EL (cell line): Measurements from ENCODE around the gene MED4.
"Not testable (repeated sequence)": the region's sequence is repeated elsewhere in the genome, so short reads cannot be mapped to it uniquely, and the experiment has no call there.

ENCODE experiments used
- DNase-seq: peaks from one replicate; pipeline ENCODE4 v3.0.0-alpha.2; 2016

MED4 gene

GRCh38 chr13:48093588-48093987 is 1.3 kb downstream of the MED4 start:
- DNase-seq, result no peak

DNA sequence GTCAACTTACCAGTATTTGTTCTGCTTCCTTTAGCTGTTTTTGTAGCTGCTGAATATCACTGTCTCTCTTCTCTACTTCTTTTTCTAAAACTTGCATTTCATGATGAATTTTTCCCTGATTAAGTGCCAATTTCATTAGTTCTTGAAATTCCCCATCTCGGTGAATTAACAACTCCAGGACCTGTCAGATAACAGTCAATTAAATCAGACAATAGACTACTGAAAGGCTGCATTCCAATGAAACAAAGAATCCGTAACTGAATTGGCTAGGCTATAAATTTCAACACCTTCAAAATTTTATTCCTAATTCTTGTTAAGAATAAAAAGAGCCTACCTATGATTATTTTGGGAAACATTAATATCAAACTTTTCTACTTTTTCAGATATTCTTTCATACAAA is 8.6 kb downstream of the MED4 start:
- no peak for DNase-seq

GRCh38 chr13:48081739-48082138 is 13.2 kb downstream of the MED4 start:
- DNase-seq, result no peak

DNA sequence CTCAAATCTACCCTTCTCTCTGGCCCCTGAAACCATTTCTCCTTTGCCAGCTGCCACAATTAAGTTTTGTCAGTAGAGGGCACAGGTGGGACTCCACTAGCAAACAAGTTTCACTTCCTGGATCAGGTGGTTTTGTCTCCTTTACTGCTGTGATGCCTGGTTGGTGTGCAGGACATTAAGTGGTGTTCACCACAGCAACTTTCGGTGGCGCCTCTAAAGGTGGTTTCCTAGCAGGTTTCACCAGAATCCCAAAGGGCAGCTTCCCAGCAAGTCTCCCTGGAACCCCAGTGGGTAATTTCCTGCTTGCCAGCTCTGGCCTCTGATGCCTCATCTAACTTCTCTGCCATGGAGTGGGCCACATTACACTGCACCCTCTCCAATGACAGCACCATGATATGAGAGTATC is 16.6 kb downstream of the MED4 start:
- no peak for DNase-seq

DNA sequence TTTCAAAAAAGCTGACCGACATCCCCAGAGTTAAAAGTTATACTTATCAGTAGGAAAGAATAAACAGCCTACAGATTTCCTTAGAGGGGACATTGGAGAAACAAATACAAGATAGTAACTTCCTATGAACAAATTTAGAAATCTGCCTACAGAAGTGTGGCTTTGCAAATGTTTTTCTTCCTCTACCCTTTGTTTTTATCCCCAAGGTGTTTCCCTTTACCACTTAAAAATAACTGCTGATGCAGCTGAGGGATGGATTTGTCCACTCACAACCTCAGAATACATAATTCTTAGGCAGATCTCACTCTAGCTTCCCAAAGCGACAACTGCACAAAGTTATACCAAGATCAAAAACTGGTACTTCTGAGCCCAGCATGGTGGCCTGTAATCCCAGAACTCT is 20.9 kb downstream of the MED4 start:
- no peak for DNase-seq

DNA sequence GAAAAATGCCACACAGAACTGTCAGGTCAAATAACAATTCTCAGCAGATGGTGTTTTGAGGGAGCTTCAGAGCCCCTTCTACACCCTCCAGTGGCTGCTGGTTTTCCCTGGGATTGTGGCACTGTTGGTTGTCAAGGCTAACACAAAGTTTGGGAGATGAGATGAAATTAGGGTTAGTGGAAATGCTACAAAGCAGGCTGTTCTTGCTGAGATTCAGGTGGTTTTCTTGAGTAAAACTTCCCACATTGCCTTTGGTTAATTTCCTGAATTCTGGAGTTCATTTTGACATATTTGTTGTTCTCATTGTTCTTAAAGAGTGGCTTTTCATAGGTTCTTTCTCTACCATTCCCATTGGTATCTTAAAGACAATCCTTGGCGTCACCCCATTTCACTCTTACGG is 22.1 kb downstream of the MED4 start:
- DNase-seq, result no peak

DNA sequence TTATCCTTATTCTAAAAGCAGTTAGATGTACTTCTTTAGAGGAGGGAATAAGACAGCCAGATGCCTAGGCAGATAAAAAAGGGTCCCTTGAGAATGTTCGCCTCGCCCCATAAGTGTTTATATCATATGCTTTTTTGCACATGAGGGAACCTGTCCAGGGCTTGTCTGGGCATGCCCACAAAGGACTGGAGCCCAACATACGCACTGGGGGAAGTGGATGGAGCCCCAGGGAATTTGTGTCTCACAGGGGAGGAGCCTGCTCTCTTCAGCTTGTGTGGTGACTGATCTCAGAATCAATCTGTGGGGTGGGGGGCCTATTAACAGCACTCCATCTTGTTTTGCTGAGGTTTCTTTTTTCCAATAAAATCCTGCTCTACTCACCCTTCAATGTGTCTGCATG is 22.6 kb downstream of the MED4 start:
- no peak for DNase-seq

DNA sequence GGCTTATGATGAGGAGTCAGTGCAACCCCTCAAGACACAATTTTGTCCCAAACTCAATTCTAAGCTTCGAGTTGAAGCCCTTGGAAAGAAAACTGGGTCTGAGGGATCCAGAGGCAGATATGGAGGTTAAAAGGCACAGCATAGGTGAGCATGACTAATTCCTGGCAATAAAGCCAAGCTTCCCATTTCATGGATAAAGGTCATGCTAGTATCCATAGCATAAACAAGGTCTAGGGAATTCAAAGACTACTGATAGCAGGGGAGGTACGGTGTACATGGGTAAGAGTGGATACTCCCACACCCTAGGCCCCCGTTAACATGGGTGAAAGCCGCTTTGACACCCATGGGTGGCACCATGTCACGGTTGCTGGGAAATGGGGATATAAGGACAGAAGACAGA is 24.0 kb downstream of the MED4 start:
- no peak for DNase-seq

- DNase-seq, result no peak
Observed at GRCh38 chr13:48069573-48069972, 25.3 kb downstream of the MED4 start.

DNA sequence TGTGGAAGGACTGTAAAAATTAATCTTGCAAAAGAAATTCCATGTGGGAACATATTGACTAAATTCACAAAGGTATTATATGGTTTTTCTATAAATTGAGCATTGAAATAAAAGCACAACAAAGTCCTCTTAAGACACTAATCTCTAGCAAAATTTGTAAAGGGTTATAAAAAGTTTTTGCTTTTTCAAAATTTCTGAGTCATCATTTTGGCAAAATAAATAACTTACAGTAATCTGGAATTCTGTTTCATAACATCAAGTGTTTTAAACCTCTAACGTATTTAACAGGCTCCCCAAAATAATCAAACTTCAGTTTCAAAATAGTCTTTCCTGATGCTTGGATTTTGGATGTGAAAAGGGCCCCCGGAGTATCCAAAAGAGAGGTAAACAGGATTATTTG is 26.0 kb downstream of the MED4 start:
- DNase-seq, result no peak

DNA sequence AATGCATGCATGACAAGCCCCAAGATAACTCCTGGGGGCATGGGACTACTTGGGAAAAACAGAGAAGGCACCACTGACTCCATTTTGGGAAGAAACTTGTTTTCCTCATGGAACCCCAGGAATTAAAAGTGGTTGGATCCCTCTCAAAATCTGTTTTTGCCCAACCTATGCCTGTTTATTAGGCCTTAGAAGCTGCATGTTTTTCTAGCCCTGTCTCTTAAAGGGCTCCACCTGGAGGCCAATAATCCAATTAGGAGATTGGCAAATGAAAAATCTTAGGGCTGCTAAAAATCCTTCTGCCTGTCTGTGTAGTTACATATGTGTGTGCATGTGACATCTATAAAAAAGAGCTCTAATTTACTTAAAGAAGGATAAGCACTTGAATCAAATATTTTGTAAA is 26.9 kb downstream of the MED4 start:
- DNase-seq, result no peak

DNA sequence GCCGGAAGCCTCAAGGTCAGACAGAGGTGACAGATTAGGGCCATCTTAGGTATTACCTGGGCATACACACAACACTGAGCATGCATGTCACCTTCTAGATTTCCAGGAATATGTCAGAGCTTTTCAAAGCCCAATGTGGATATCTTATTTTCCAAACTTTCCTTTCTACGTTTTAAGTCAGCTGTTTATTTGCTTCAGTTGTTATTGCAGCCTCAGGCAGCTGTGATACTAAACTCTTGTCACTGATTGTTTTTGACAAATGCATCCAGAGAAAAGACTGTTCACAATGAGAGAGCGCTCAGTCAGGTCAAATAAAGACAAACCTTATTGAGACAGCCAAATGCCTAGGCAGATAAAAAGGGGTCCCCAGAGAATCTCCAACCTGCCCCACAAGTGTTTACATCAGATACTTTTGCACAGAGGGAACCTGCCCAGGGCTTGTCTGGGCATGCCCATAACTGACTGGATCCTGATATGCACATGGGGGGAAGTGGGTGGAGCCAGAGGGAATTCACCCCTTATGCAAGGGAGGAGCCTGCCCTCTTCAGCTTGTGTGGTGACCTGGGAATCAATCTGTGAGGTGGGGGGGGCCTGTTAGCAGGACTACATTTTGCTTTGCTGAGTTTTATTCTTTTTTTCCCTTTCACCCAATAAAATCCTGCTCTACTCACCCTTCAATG is 28.5 kb downstream of the MED4 start:
- peak; percentile 41 for DNase-seq

DNA sequence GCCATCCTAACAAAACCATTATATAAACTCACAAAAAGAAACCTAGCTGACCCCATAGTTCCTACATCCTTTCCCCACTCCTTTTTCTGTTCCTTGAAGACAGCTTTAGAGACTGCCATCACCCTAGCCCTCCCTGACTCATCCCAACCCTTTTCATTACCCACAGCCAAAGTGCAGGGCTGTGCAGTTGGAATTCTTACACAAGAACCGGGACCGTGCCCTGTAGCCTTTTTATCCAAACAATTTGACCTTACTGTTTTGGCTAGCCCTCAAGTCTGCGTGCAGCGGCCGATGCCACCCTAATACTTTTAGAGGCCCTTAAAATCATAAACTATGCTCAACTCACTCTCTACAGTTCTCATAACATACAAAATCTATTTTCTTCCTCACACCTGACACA is 35.0 kb downstream of the MED4 start:
- DNase-seq, result not testable (repeated sequence)

DNA sequence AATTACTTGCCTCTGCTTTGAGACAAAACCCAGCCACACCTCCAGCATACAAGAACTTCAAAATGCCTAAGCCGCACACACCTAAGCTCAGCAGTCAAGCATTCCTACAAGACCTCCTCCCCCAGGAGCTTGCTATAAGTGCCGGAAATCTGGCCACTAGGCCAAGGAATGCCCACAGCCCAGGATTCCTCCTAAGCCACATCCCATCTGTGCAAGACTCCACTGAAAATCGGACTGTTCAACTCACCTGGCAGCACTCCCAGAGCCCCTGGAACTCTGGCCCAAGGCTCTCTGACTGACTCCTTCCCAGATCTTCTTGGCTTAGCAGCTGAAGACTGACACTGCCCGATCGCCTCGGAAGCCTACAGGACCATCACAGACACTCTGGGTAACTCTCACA is 36.4 kb downstream of the MED4 start:
- not testable (repeated sequence) for DNase-seq

DNA sequence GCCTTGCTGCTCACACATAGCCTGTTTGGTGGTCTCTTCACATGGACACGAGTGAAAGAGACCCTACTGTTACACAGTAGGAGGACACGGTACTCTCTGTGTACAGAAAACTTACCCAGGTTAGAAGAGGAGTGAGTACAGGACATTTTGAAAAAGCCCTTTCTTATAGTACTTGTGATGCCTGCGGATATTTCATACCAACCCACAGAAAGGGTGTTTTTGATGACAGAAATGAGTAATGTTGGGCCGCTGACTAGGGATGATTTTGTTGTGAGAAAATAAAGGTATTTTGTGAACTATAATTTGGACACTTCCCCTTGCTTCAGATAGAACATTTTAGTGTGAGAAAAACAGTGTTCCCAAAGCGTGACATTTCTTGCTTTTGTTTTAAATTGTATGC is 39.2 kb downstream of the MED4 start:
- no peak for DNase-seq

DNA sequence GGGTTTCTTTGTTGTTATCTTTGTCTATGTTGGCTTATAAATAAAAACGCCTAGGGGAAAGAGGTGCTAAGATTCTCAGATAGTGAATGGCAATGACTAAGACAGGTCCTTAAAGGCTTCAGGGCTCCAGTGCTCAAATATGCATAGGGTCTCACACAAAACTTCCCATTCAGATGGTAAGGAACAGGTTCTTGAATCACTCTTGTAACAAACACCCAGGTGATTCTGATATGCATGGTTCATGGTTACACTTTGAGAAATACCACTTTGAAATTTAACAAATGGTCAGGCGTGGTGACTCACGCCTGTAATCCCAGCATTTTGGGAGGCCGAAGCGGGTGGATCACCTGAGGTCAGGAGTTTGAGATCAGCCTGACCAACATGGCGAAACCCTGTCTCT is 40.3 kb downstream of the MED4 start:
- no peak for DNase-seq

GRCh38 chr13:48050550-48050949 is 44.4 kb downstream of the MED4 start:
- no peak for DNase-seq

DNA sequence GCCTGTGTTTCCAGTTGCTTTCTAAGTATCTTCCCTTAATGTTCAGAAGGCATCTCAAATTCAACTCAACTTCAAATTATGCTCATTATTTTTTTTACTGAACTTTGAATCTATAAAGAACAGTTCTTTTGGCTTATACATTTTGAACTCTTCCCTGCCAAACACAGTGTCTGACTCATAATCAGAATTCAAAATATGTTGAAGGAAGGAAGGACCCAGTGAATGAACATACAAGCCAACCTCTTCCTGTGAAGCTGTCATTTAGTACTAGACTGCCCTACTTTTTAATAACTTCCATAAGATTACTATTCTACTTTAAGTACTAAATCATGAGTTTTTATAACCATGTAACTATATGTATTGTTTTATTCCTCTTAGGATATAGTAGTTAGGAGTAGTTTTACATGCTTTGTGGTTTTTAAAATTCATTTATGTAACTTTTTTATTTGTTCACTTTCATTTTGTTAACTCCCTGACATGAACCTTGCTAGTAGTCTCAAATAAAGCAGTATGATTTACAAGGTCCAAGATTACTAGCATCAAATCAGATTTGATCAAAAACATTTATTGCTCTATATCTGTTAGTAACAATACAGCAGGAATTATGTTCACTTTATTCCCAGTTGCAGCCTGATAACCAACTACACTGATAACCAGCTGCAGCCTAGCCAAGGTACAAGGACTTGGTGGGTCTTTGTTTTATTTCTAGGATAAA is 51.0 kb downstream of the MED4 start:
- DNase-seq, result peak; percentile 66

DNA sequence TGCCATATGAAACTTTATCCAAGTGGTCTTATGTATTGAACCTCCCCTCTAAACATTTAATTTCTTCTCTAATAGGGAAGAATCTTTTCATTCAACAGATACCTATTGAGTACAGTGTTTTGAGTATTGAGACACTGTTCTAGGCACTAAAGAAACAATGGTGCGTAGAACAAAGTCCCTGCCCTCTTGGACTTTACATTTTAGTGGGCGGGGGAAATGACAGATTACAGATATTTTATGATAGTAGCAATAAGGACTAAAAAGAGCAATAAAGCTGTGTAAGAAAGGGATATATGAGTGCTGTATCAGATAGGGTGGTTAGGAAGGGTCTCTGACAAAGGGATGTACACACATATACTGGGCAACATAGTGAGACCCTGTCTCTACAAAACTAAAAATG is 52.0 kb downstream of the MED4 start:
- no peak for DNase-seq

- DNase-seq, result peak; percentile 47
Observed at GRCh38 chr13:48040896-48041295, 54.0 kb downstream of the MED4 start.

DNA sequence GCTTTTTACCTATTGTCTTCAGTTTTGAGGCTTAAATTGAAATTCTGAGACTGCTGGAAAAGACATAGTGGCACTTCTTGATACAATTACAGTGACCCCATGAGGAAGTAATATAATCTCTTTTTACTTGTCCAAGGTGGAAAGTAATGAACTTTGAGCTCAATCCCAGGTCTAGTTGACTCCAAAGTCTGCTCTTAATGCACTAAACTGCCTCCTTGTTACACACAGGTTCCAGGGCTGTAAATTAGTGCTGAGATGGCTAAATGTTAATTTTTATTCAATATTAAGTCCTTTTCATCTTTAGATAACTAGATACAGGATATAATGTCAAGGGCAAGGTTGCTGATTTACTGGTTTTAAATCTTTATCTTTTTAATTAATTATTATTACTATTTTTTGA is 54.9 kb downstream of the MED4 start:
- DNase-seq, result no peak

DNA sequence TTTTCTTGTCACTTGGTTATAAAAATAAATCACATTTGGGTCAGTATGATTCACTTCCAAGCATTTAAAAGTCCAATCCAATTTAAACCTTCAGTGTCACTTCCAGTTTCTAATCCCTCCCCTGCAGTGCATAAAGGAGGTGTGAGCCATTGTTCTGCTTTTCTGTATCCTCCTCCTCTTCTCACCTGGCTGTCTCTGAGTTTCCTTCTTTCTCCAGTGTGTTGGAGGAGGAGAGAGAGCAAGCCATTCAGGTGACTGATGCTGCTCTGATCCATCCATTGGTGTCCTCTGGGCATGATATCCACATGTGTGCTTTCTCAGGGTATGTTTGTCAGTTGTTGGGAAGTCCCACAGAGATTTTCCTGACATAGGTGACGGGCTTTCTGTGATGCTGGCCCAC is 56.1 kb downstream of the MED4 start:
- DNase-seq, result peak; percentile 5

GRCh38 chr13:48037346-48038173 is 57.3 kb downstream of the MED4 start, which contains the start of gene NUDT15:
NUDT15 (plus strand) TSS chr13:48037726; CDS start chr13:48037747, 21 bp downstream.
- DNase-seq, result peak; percentile 95

DNA sequence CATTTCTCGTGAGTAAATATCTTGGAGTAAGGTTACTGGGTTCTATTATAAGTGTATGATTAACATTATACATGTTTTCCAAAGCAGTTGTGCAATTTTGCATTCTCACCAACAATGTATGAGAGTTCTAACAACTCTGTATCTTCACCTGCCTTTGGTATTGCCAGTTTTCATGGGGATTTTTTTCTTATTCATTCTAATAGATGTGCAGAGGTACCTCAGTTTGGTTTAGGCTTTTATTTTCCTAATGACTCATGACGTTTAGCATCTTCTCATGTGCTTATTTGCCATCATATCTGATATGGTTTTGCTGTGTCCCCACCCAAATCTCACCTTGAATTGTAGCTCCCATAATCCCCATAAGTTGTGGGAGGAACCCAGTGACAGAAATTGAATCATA is 65.0 kb downstream of the MED4 start:
- no peak for DNase-seq
